Islet precursor cell (in vitro differentiated cells): ENCODE results near the gene IKBKE.

ENCODE experiments used
- DNase-seq: peaks from one replicate; pipeline ENCODE4 v3.0.0-alpha.2; 2018

IKBKE gene

GRCh38 chr1:206514813-206515387 is 44.6 kb downstream of the IKBKE start:
- DNase-seq: no peak

- DNase-seq: no peak
Measured at GRCh38 chr1:206516728-206516990, 46.4 kb downstream of the IKBKE start.

GRCh38 chr1:206517784-206518183 is 47.5 kb downstream of the IKBKE start:
- no peak for DNase-seq

GRCh38 chr1:206518206-206518605 is 47.9 kb downstream of the IKBKE start:
- no peak for DNase-seq

- DNase-seq: no peak
Measured at GRCh38 chr1:206518743-206519142, 48.5 kb downstream of the IKBKE start.

- DNase-seq: no peak
Measured at GRCh38 chr1:206521127-206521526, 50.9 kb downstream of the IKBKE start.

GRCh38 chr1:206521694-206522402 is 51.6 kb downstream of the IKBKE start:
- DNase-seq: no peak

- DNase-seq: no peak
Measured at GRCh38 chr1:206524739-206525364, 54.6 kb downstream of the IKBKE start.

GRCh38 chr1:206526064-206526911 is 56.0 kb downstream of the IKBKE start:
- no peak for DNase-seq

- DNase-seq: no peak
Measured at GRCh38 chr1:206529425-206529824, 59.1 kb downstream of the IKBKE start.

- DNase-seq: no peak
Measured at GRCh38 chr1:206532368-206532767, 62.1 kb downstream of the IKBKE start.

- no peak for DNase-seq
Measured at GRCh38 chr1:206534552-206534951, 64.3 kb downstream of the IKBKE start.

GRCh38 chr1:206535853-206536188 is 65.5 kb downstream of the IKBKE start:
- DNase-seq: no peak

- no peak for DNase-seq
Measured at GRCh38 chr1:206537141-206537540, 66.9 kb downstream of the IKBKE start.

- no peak for DNase-seq
Measured at GRCh38 chr1:206538086-206538770, 68.0 kb downstream of the IKBKE start.

- DNase-seq: no peak
Measured at GRCh38 chr1:206538901-206539640, 68.8 kb downstream of the IKBKE start.

- DNase-seq: no peak
Measured at GRCh38 chr1:206540044-206540780, 69.9 kb downstream of the IKBKE start.

GRCh38 chr1:206541236-206541833 is 71.1 kb downstream of the IKBKE start:
- DNase-seq: no peak

- peak; percentile 89 for DNase-seq
Measured at GRCh38 chr1:206544562-206545257, 74.4 kb downstream of the IKBKE start.

- DNase-seq: no peak
Measured at GRCh38 chr1:206545351-206545750, 75.1 kb downstream of the IKBKE start.
